GM12878 (cell line): Measurements from ENCODE around the gene SOX5. TPM values are rescaled to one million over a fixed set of nuclear protein-coding genes. Genes with fewer than 3 reads are reported as not detected.

Experiments used
- ATAC-seq: fragments of 200-7000 bp; cut with Tn5 transposase; 3 replicates; pipeline ENCODE4 v1.9.1; 2020; ENCODE audit warnings: mild to moderate bottlenecking, moderate library complexity
- BruUV-seq: library from RNA; stranded (reverse); fragments of 400-500 nt; replicated peaks from 2 replicates; lab custom pipeline; 2021; lab: Mats Ljungman, UMichigan
- CTCF ChIA-PET: fragments of 300-600 bp; sonication (Branson Sonifier 250); formaldehyde crosslinking; extraction: SDS; loops from one replicate; lab custom pipeline; 2021; ENCODE audit warnings: inconsistent platforms; lab: Yijun Ruan, JAX
- POLR2A ChIA-PET: fragments of 350-600 bp; formaldehyde crosslinking; extraction: SDS; loops from one replicate; lab custom pipeline; 2021; ENCODE audit warnings: inconsistent platforms; lab: Charles Lee
- RAD21 ChIA-PET: fragments of 300-600 bp; sonication (Branson Sonifier 250); formaldehyde crosslinking; loops from one replicate; lab custom pipeline; 2023; ENCODE audit warnings: antibody characterized with exemption; ENCODE audit not compliant: unreplicated experiment; lab: Charles Lee
- SMC1A ChIA-PET: fragments of 300-600 bp; sonication (Branson Sonifier 250); formaldehyde crosslinking; loops from one replicate; lab custom pipeline; 2023; ENCODE audit not compliant: unreplicated experiment, uncharacterized antibody; lab: Charles Lee
- DNase-seq: peaks from one replicate; pipeline ENCODE4 v3.0.0-alpha.2; 2011; ENCODE audit warnings: low read depth, low spot score
- FAIRE-seq: peaks from 3 replicates; lab custom pipeline; 2011; peaks lifted over from hg19 to GRCh38; lab: Jason Lieb, UNC
- H2AFZ ChIP-seq: 2 replicates; pipeline ENCODE4 v1.6.0; 2011; ENCODE audit warnings: low read depth, low read length, control low read depth; ENCODE audit not compliant: control insufficient read depth
- H3K27ac ChIP-seq: 2 replicates; pipeline ENCODE4 v1.5.1; 2011; ENCODE audit warnings: control low read depth; ENCODE audit not compliant: control insufficient read depth, insufficient read depth
- H3K27me3 ChIP-seq, 2 experiments: replicated peaks in 1 of 2; 2 replicates each; pipeline versions ENCODE4 v1.6.0 to v1.6.1; 2011; ENCODE audit warnings: low read length in 1 of 2; ENCODE audit not compliant: control insufficient read depth in 2 of 2, insufficient read depth in 2 of 2
- H3K36me3 ChIP-seq, 2 experiments: 2 replicates each; pipeline ENCODE4 v1.5.1; 2011; ENCODE audit warnings: low read length in 1 of 2; ENCODE audit not compliant: control insufficient read depth in 2 of 2, insufficient read depth in 2 of 2
- H3K4me1 ChIP-seq: 2 replicates; pipeline ENCODE4 v1.6.1; 2011; ENCODE audit warnings: mild to moderate bottlenecking, low read length, moderate library complexity, mixed read lengths; ENCODE audit not compliant: control insufficient read depth, insufficient read depth
- H3K4me2 ChIP-seq: 2 replicates; pipeline ENCODE4 v1.6.0; 2011; ENCODE audit warnings: control low read depth; ENCODE audit not compliant: control insufficient read depth, insufficient read depth
- H3K4me3 ChIP-seq: fragments of 200-600 bp; sonication (generic); 2 replicates; pipeline ENCODE4 v1.5.1; 2016
- H3K79me2 ChIP-seq: 2 replicates; pipeline ENCODE4 v1.6.0; 2011; ENCODE audit warnings: low read length; ENCODE audit not compliant: control insufficient read depth, insufficient read depth
- H3K9ac ChIP-seq: 2 replicates; pipeline ENCODE4 v1.8.0; 2011; ENCODE audit warnings: low read length, control low read depth, mixed read lengths; ENCODE audit not compliant: control insufficient read depth, insufficient read depth
- H3K9me3 ChIP-seq: replicated peaks from 3 replicates; pipeline ENCODE4 v1.5.1; 2011; ENCODE audit warnings: mild to moderate bottlenecking, low read length; ENCODE audit not compliant: control insufficient read depth, insufficient read depth
- H4K20me1 ChIP-seq: 2 replicates; pipeline ENCODE4 v1.6.0; 2011; ENCODE audit not compliant: control insufficient read depth, insufficient read depth
- CHD4 ChIP-seq: fragments of 200-600 bp; sonication (generic); IDR thresholded peaks from 2 replicates; pipeline ENCODE4 v1.6.1; 2016; ENCODE audit warnings: mild to moderate bottlenecking
- E4F1 ChIP-seq: fragments of 450-650 bp; IDR thresholded peaks from 2 replicates; pipeline ENCODE4 v1.6.1; 2018; ENCODE audit warnings: borderline replicate concordance, mild to moderate bottlenecking; ENCODE audit not compliant: partially characterized antibody
- ETV6 ChIP-seq, 2 experiments: fragments of 450-650 bp in 1 of 2; IDR thresholded peaks in 1 of 2; conservative IDR thresholded peaks in 1 of 2; 2 replicates each; pipeline ENCODE4 v1.6.1; 2014; ENCODE audit warnings: antibody characterized with exemption in 1 of 2, borderline replicate concordance in 1 of 2, low read depth in 1 of 2, mild to moderate bottlenecking in 1 of 2, moderate library complexity in 1 of 2
- GATAD2B ChIP-seq: fragments of 450-650 bp; conservative IDR thresholded peaks from 2 replicates; pipeline ENCODE4 v1.6.1; 2017; ENCODE audit warnings: low read depth, mild to moderate bottlenecking, moderate library complexity
- IKZF1 ChIP-seq: fragments of 450-650 bp; conservative IDR thresholded peaks from 2 replicates; pipeline ENCODE4 v1.6.1; 2017; ENCODE audit warnings: antibody characterized with exemption, mild to moderate bottlenecking
- IKZF2 ChIP-seq, 2 experiments: fragments of 450-650 bp; IDR thresholded peaks; 2 replicates each; pipeline ENCODE4 v1.6.1; 2017; ENCODE audit warnings: mild to moderate bottlenecking in 2 of 2, moderate library complexity in 2 of 2
- NKRF ChIP-seq: fragments of 450-650 bp; conservative IDR thresholded peaks from 2 replicates; pipeline ENCODE4 v1.6.1; 2017; ENCODE audit warnings: mild to moderate bottlenecking, moderate library complexity
- NR2F1 ChIP-seq: fragments of 450-650 bp; conservative IDR thresholded peaks from 2 replicates; pipeline ENCODE4 v1.6.1; 2017; ENCODE audit warnings: mild to moderate bottlenecking
- RAD21 ChIP-seq: IDR thresholded peaks from 2 replicates; pipeline ENCODE4 v1.6.1; 2011; ENCODE audit warnings: mild to moderate bottlenecking, low read depth, low read length, moderate library complexity; ENCODE audit not compliant: insufficient read depth
- RUNX3 ChIP-seq: IDR thresholded peaks from 2 replicates; pipeline ENCODE4 v1.6.1; 2012; ENCODE audit warnings: low read length, inconsistent platforms
- ZNF622 ChIP-seq: fragments of 450-650 bp; IDR thresholded peaks from 2 replicates; pipeline ENCODE4 v1.6.1; 2017; ENCODE audit warnings: mild to moderate bottlenecking, inconsistent platforms
- WGBS: methylation state at CpG from one replicate; pipeline ENCODE4 v1.1.6; 2016; ENCODE audit warnings: low lambda C conversion rate; ENCODE audit not compliant: insufficient replicate concordance, insufficient coverage; ENCODE audit errors: missing lambda C conversion rate; 5-methylcytosine and 5-hydroxymethylcytosine counted together
- in situ Hi-C: fragments of 300-500 bp; cut with MboI; formaldehyde crosslinking; loops from 9 replicates; pipeline ENCODE4 v1.14.3; 2018; ENCODE audit warnings: mixed read lengths
- intact Hi-C: fragments of 100-400 bp; cut with micrococcal nuclease; formaldehyde crosslinking; loops from one replicate; pipeline ENCODE4 v1.14.2; 2022; ENCODE audit not compliant: unreplicated experiment
- polyA plus RNA-seq, 11 experiments: library from polyadenylated mRNA; depleted of rRNA in 4 of 11; unstranded in 6 of 11; stranded (reverse) in 5 of 11; fragments of >200 nt; fragmentation: Nextera tagmentation in 4 of 11; fragmentation: Illumina TruSeq in 1 of 11; extraction: Ambion mirVana in 4 of 11; extraction: Trizol in 1 of 11; gene quantifications; 1 replicate in 1 of 11; 2 replicates in 10 of 11; pipeline versions ENCODE4 v1.2.1 to v1.2.3, GENCODE V29; 2011 to 2016; ENCODE audit warnings: inconsistent platforms in 2 of 11, missing spikeins in 2 of 11, low read depth in 1 of 11
- total RNA-seq, 4 experiments: library from RNA; depleted of rRNA in 3 of 4; stranded (reverse); fragments of >200 nt in 3 of 4; fragmentation: Illumina TruSeq in 1 of 4; extraction: Trizol in 1 of 4; gene quantifications; 2 replicates each; pipeline versions ENCODE4 v1.2.1 to v1.2.3, GENCODE V29; 2013 to 2021

SOX5 gene
- total and polyA plus RNA-seq, 10 of the 15 experiments (the other 5 are each of a cell fraction or from before 2014, with no cell fraction given), result 0.08 to 1.0 (median 0.24) TPM

GRCh38 chr12:23618718-23619117, 330.8 kb downstream of the SOX5 start:
- peak in 1 of 2 experiments; percentile 14; a peak in 1 of 4 replicates for TF ChIP-seq IKZF2 (IDR thresholded peaks at IDR 0.05)
- no peak for TF ChIP-seq ETV6 (conservative IDR thresholded peaks at IDR 0.05 in 1 of 2, IDR thresholded peaks at IDR 0.05 in 1 of 2; ENCODE audit: borderline replicate concordance in 1 of 2, low read depth in 1 of 2)
- no peak for TF ChIP-seq ZNF622
- TF ChIP-seq RAD21, result no peak
- peak; percentile 56 for TF ChIP-seq IKZF1
- no peak for TF ChIP-seq NKRF
- TF ChIP-seq GATAD2B, result no peak
- peak; percentile 88 for TF ChIP-seq NR2F1
- TF ChIP-seq CHD4, result no peak
- TF ChIP-seq RUNX3, result no peak
- no peak for TF ChIP-seq E4F1
- Histone ChIP-seq H3K79me2 (no peaks in the 10 kb centered on the region), H3K4me2 (no peak overlapping the region), H3K36me3 (no peaks in the 10 kb centered on the region), H3K27ac (no peak overlapping the region), H2AFZ (no peak overlapping the region), H3K27me3 (no peaks in the 10 kb centered on the region), H4K20me1 (no peaks in the 10 kb centered on the region), H3K9me3 (no peaks in the 10 kb centered on the region), H3K4me1 (no peaks in the 10 kb centered on the region), H3K4me3 (no peak overlapping the region), H3K9ac (no peak overlapping the region)
- WGBS, result 0% methylated on average over 1 of the region's 1 CpG
- no peak for FAIRE-seq
- DNase-seq, result peak; percentile 5
- ChIA-PET SMC1A (interaction anchor here (1.0 kb wide), 1 partner anchor 14 kb away, joined by 3 read pairs; no protein-coding TSS in a partner anchor), POLR2A (no interaction called here), CTCF (interaction anchor here (1.1 kb wide), 1 partner anchor 10 kb away, joined by 3 read pairs; no protein-coding TSS in a partner anchor), RAD21 (no interaction called here)
- peak; percentile 80 for ATAC-seq
- intact Hi-C loops, result no loop called here
- in situ Hi-C loops, result no loop called here
- no TSS peak for BruUV-seq
